ENCODE results near the gene ZNF644.
"Not testable (repeated sequence)": the region's sequence is repeated elsewhere in the genome, so short reads cannot be mapped to it uniquely, and the experiment has no call there.

- TF ChIP-seq, protein P1, sequence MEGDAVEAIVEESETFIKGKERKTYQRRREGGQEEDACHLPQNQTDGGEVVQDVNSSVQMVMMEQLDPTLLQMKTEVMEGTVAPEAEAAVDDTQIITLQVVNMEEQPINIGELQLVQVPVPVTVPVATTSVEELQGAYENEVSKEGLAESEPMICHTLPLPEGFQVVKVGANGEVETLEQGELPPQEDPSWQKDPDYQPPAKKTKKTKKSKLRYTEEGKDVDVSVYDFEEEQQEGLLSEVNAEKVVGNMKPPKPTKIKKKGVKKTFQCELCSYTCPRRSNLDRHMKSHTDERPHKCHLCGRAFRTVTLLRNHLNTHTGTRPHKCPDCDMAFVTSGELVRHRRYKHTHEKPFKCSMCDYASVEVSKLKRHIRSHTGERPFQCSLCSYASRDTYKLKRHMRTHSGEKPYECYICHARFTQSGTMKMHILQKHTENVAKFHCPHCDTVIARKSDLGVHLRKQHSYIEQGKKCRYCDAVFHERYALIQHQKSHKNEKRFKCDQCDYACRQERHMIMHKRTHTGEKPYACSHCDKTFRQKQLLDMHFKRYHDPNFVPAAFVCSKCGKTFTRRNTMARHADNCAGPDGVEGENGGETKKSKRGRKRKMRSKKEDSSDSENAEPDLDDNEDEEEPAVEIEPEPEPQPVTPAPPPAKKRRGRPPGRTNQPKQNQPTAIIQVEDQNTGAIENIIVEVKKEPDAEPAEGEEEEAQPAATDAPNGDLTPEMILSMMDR (IDR thresholded peaks at IDR 0.05), result not testable (repeated sequence)
- not testable (repeated sequence) for TF ChIP-seq POLR2A (IDR thresholded peaks at IDR 0.05)
Measured at GRCh38 chr1:90892884-90893283, 129.0 kb downstream of the ZNF644 start.

All from prostate gland (tissue), 2 donors.